H1 (cell line): Measurements from ENCODE around the gene PTDSS2. TPM values are rescaled to one million over a fixed set of nuclear protein-coding genes. Genes with fewer than 3 reads are reported as not detected.

Experiments used
- BRCA1 ChIP-seq: IDR thresholded peaks from 2 replicates; pipeline ENCODE4 v1.6.1; 2012; ENCODE audit warnings: low read depth, low read length, improper control_type of control experiment
- CEBPB ChIP-seq: IDR thresholded peaks from 2 replicates; pipeline ENCODE4 v1.6.1; 2012; ENCODE audit warnings: low read depth, low read length
- JUN ChIP-seq: IDR thresholded peaks from 2 replicates; pipeline ENCODE4 v1.6.1; 2011; ENCODE audit warnings: low read depth, mild to moderate bottlenecking, improper control_type of control experiment, low read length
- KDM5A ChIP-seq: fragments of 200-600 bp; IDR thresholded peaks from 2 replicates; pipeline ENCODE4 v1.7.1; 2012; ENCODE audit warnings: mild to moderate bottlenecking, low read length, inconsistent platforms, mixed read lengths
- MAFK ChIP-seq: IDR thresholded peaks from 2 replicates; pipeline ENCODE4 v1.6.1; 2012; ENCODE audit warnings: low read depth, mild to moderate bottlenecking, improper control_type of control experiment, low read length
- NRF1 ChIP-seq: IDR thresholded peaks from 2 replicates; pipeline ENCODE4 v1.6.1; 2011; ENCODE audit warnings: mild to moderate bottlenecking, low read depth, low read length, improper control_type of control experiment
- POLR2A ChIP-seq, 2 experiments: IDR thresholded peaks; 1 replicate in 1 of 2; 2 replicates in 1 of 2; pipeline ENCODE4 v1.6.1; 2011; ENCODE audit warnings: low read depth in 2 of 2, low read length in 2 of 2, mild to moderate bottlenecking in 2 of 2; ENCODE audit errors: control extremely low read depth in 1 of 2
- POU5F1 ChIP-seq: IDR thresholded peaks from 2 replicates; pipeline ENCODE4 v1.6.1; 2011; ENCODE audit warnings: low read depth, mild to moderate bottlenecking, low read length, moderate library complexity
- TCF12 ChIP-seq: IDR thresholded peaks from 2 replicates; pipeline ENCODE4 v1.6.1; 2011; ENCODE audit warnings: low read depth, mild to moderate bottlenecking, low read length
- USF2 ChIP-seq: IDR thresholded peaks from 2 replicates; pipeline ENCODE4 v1.6.1; 2011; ENCODE audit warnings: low read length, improper control_type of control experiment
- polyA plus RNA-seq, 7 experiments: library from polyadenylated mRNA; depleted of rRNA in 3 of 7; stranded (reverse) in 5 of 7; unstranded in 2 of 7; fragments of >200 nt in 5 of 7; fragments of 200-250 nt in 2 of 7; gene quantifications; 1 replicate in 5 of 7; 2 replicates in 1 of 7; 4 replicates in 1 of 7; pipeline versions ENCODE4 v1.2.1 to v1.2.3, GENCODE V29; 2011 to 2013; ENCODE audit warnings: missing spikeins in 2 of 7, mixed read lengths in 2 of 7
- total RNA-seq: library from RNA; stranded (reverse); fragmentation: NEBNext Ultra II Directional; extraction: Animal tissue kit (Norgen Biotek cat#: 25700); gene quantifications from 2 replicates; pipeline ENCODE4 v1.2.1, GENCODE V29; 2021
- TF ChIP-seq, protein P1 (sequence below), 3 experiments: IDR thresholded peaks; 1 replicate in 2 of 3; 2 replicates in 1 of 3; pipeline versions ENCODE4 v1.5.1 to v1.6.1; 2011; ENCODE audit warnings: low read length in 3 of 3, mild to moderate bottlenecking in 3 of 3, inconsistent platforms in 2 of 3, low read depth in 1 of 3, moderate library complexity in 1 of 3; ENCODE audit not compliant: insufficient read depth in 1 of 3; ENCODE audit errors: control extremely low read depth in 1 of 3

The PTDSS2 gene
- total and polyA plus RNA-seq, 2 of the 8 experiments (the other 6 are each of a cell fraction or from before 2014, with no cell fraction given): 48.7 to 68.2 TPM

DNA sequence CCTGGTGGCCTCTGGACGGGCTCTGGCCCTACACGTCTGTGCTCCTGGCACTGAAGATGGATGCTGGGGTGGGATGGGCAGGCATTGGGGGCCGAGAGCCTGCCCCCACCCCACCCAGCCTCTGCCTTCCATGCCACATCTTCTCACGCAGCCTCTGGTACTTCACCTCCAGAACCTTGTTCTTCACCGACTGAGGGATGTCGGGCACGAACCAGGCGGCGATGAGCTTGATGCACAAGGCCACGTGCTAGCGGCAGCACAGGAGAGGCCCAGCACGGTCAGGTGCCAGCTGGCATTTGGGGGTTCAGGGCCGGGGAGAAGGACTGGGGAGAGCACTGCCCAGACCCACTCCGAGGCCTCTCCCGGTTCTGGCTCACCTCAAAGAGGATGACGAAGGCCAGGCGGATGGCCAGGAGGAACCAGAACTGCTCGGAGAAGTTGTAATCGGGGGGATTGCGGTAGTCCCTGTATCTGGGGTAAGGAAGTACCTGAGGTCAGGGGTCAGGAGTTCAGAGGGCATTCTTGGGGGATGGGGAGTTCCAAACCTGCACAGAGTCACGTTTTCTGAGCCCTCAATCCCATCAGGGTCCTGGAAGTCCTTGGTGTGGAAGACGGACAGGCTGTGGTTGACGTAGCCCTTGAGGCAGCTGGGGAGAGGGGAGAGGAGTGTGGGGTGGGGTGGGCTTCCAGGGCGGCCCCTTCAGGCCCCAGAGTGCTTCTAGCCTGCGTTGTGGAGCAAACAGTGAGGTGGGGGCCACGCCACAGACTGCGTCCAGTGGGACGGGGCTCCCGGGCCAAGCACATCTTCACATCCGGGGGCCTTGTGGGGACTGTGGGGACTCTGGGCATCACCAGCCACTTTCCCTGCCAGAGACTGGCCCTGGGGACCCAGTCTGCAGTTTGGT lies 31.5 kb upstream of the PTDSS2 start (continued):
- TF ChIP-seq, protein P1, sequence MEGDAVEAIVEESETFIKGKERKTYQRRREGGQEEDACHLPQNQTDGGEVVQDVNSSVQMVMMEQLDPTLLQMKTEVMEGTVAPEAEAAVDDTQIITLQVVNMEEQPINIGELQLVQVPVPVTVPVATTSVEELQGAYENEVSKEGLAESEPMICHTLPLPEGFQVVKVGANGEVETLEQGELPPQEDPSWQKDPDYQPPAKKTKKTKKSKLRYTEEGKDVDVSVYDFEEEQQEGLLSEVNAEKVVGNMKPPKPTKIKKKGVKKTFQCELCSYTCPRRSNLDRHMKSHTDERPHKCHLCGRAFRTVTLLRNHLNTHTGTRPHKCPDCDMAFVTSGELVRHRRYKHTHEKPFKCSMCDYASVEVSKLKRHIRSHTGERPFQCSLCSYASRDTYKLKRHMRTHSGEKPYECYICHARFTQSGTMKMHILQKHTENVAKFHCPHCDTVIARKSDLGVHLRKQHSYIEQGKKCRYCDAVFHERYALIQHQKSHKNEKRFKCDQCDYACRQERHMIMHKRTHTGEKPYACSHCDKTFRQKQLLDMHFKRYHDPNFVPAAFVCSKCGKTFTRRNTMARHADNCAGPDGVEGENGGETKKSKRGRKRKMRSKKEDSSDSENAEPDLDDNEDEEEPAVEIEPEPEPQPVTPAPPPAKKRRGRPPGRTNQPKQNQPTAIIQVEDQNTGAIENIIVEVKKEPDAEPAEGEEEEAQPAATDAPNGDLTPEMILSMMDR (IDR thresholded peaks at IDR 0.05; ENCODE audit: control extremely low read depth in 1 of 3, insufficient read depth in 1 of 3, low read depth in 1 of 3, low read length in 3 of 3): no peak
- TF ChIP-seq BRCA1 (no peak), CEBPB (no peak), USF2 (no peak), TCF12 (no peak), NRF1 (no peak), POLR2A (IDR thresholded peaks at IDR 0.05; ENCODE audit: control extremely low read depth in 1 of 2, low read depth in 2 of 2, low read length in 2 of 2) (no peak), JUN (no peak), KDM5A (no peak), MAFK (no peak), POU5F1 (no peak)
